HepG2 (cell line): Measurements from ENCODE around the gene AKR1C4. TPM values are rescaled to one million over a fixed set of nuclear protein-coding genes. Genes with fewer than 3 reads are reported as not detected.
A peak's percentile ranks its signal among the peaks of the same experiment; 100 is the strongest.

ENCODE experiments used
- AHDC1 ChIP-seq: sonication (generic); formaldehyde crosslinking; IDR thresholded peaks from 2 replicates; pipeline ENCODE4 v1.5.1; 2020; ENCODE audit warnings: mild to moderate bottlenecking, missing genetic modification reagents, borderline replicate concordance
- ARNT ChIP-seq: fragments of 450-650 bp; IDR thresholded peaks from 2 replicates; pipeline ENCODE4 v1.6.1; 2017
- BORCS8-MEF2B ChIP-seq: sonication (generic); formaldehyde crosslinking; IDR thresholded peaks from 2 replicates; pipeline ENCODE4 v1.8.0; 2022; ENCODE audit warnings: mild to moderate bottlenecking, missing genetic modification reagents
- CHCHD3 ChIP-seq: sonication (generic); formaldehyde crosslinking; IDR thresholded peaks from 2 replicates; pipeline ENCODE4 v1.8.0; 2022; ENCODE audit warnings: mild to moderate bottlenecking, missing genetic modification reagents, moderate library complexity
- DMAP1 ChIP-seq: IDR thresholded peaks from 2 replicates; pipeline ENCODE4 v1.6.1; 2016
- KLF16 ChIP-seq, 2 experiments: sonication (generic) in 1 of 2; formaldehyde crosslinking in 1 of 2; IDR thresholded peaks; 2 replicates each; pipeline versions ENCODE4 v1.6.1 to v1.8.0; 2016 to 2023; ENCODE audit warnings: missing genetic modification reagents in 2 of 2, missing compliant biosample characterization in 1 of 2
- MED8 ChIP-seq: sonication (generic); formaldehyde crosslinking; IDR thresholded peaks from 2 replicates; pipeline ENCODE4 v1.8.1; 2023; ENCODE audit warnings: mild to moderate bottlenecking, missing genetic modification reagents; ENCODE audit not compliant: insufficient replicate concordance
- NAIF1 ChIP-seq: sonication (generic); formaldehyde crosslinking; IDR thresholded peaks from 2 replicates; pipeline ENCODE4 v1.5.0; 2020; ENCODE audit warnings: mild to moderate bottlenecking, missing genetic modification reagents, borderline replicate concordance
- NFKBIZ ChIP-seq: IDR thresholded peaks from 2 replicates; pipeline ENCODE4 v1.6.1; 2018; ENCODE audit warnings: missing genetic modification reagents, missing compliant biosample characterization
- NPAS2 ChIP-seq: sonication (generic); formaldehyde crosslinking; IDR thresholded peaks from 2 replicates; pipeline ENCODE4 v1.8.0; 2022; ENCODE audit warnings: mild to moderate bottlenecking, missing genetic modification reagents, borderline replicate concordance
- POLR2A ChIP-seq, 2 experiments: IDR thresholded peaks; 2 replicates each; pipeline ENCODE4 v1.6.1; 2011; ENCODE audit warnings: low read depth in 2 of 2, low read length in 2 of 2, mild to moderate bottlenecking in 1 of 2, moderate library complexity in 1 of 2; ENCODE audit not compliant: insufficient read depth in 1 of 2
- RBM39 ChIP-seq: fragments of 200-400 bp; formaldehyde crosslinking; IDR thresholded peaks from one replicate; pipeline ENCODE4 v1.6.1; 2018; ENCODE audit warnings: antibody characterized with exemption, mild to moderate bottlenecking, low read depth, low read length; ENCODE audit not compliant: poor library complexity, severe bottlenecking
- SSRP1 ChIP-seq: IDR thresholded peaks from 2 replicates; pipeline ENCODE4 v1.6.1; 2016; ENCODE audit warnings: control low read depth
- ZFP1 ChIP-seq: IDR thresholded peaks from 2 replicates; pipeline ENCODE4 v1.6.1; 2016
- ZMYM4 ChIP-seq: sonication (generic); formaldehyde crosslinking; IDR thresholded peaks from 2 replicates; pipeline ENCODE4 v1.8.1; 2023; ENCODE audit warnings: mild to moderate bottlenecking, missing genetic modification reagents
- ZNF12 ChIP-seq: sonication (generic); formaldehyde crosslinking; IDR thresholded peaks from 2 replicates; pipeline ENCODE4 v1.5.0; 2020; ENCODE audit warnings: missing genetic modification reagents
- ZNF121 ChIP-seq: sonication (generic); formaldehyde crosslinking; IDR thresholded peaks from 2 replicates; pipeline ENCODE4 v1.5.0; 2020; ENCODE audit warnings: mild to moderate bottlenecking, missing genetic modification reagents
- ZNF143 ChIP-seq: sonication (generic); formaldehyde crosslinking; IDR thresholded peaks from 2 replicates; pipeline ENCODE4 v1.4.0; 2020; ENCODE audit warnings: missing genetic modification reagents
- ZNF329 ChIP-seq: sonication (generic); formaldehyde crosslinking; IDR thresholded peaks from 2 replicates; pipeline ENCODE4 v1.9.0; 2021; ENCODE audit warnings: low read depth, mild to moderate bottlenecking, missing genetic modification reagents
- ZNF414 ChIP-seq: sonication (generic); formaldehyde crosslinking; IDR thresholded peaks from 2 replicates; pipeline ENCODE4 v1.5.0; 2020; ENCODE audit warnings: missing genetic modification reagents
- ZNF674 ChIP-seq: sonication (generic); formaldehyde crosslinking; IDR thresholded peaks from 2 replicates; pipeline ENCODE4 v1.5.0; 2020; ENCODE audit warnings: low read depth, mild to moderate bottlenecking, missing genetic modification reagents
- ZNF678 ChIP-seq: sonication (generic); formaldehyde crosslinking; IDR thresholded peaks from 2 replicates; pipeline ENCODE4 v1.4.0; 2020; ENCODE audit warnings: mild to moderate bottlenecking, missing genetic modification reagents
- polyA plus RNA-seq, 8 experiments: library from polyadenylated mRNA; depleted of rRNA in 3 of 8; stranded (reverse) in 7 of 8; unstranded in 1 of 8; fragments of >200 nt; fragmentation: Illumina TruSeq in 4 of 8; extraction: Trizol in 4 of 8; gene quantifications; 2 replicates each; pipeline versions ENCODE4 v1.2.1 to v1.2.3, GENCODE V29; 2011 to 2016; ENCODE audit warnings: low read depth in 4 of 8, missing spikeins in 1 of 8, mixed read lengths in 1 of 8; ENCODE audit not compliant: insufficient read depth in 1 of 8
- total RNA-seq, 5 experiments: library from RNA; depleted of rRNA; stranded (reverse); fragments of >200 nt; fragmentation: Illumina TruSeq; extraction: Trizol; gene quantifications; 2 replicates each; pipeline ENCODE4 v1.2.3, GENCODE V29; 2016; ENCODE audit warnings: low read depth in 1 of 5
- TF ChIP-seq, protein P1 (sequence below): sonication (generic); formaldehyde crosslinking; IDR thresholded peaks from 2 replicates; pipeline ENCODE4 v1.5.0; 2020; ENCODE audit warnings: missing genetic modification reagents
- TF ChIP-seq, protein P2 (sequence below): sonication (generic); formaldehyde crosslinking; IDR thresholded peaks from 2 replicates; pipeline ENCODE4 v1.4.0; 2020; ENCODE audit warnings: mild to moderate bottlenecking, low read depth, missing genetic modification reagents

Gene AKR1C4
- total and polyA plus RNA-seq, 2 of the 13 experiments (the other 11 are each of a cell fraction or from before 2014, with no cell fraction given), result 0.18 to 1.3 TPM

DNA sequence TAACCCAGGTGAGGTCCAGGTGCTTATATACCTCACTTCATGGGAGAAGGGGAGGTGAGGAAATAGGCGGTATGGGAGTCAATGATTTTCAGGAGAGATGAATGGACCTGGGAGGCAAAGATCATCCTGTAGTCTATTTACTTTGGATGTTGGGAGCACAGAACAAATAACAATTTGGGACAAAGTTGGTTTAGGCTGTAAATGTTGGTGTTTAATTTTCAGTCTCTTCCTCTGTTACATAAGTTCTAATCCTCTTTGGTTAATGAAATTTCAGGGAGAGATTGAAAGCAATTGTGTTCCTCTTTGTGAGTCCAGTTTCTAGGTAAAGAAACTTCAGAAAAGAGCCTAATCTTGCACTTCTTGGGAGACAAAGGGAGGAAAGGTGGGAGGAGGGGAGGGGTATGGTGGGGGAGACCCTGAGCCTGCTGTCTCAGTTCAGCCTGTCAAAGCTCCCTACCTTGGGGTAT, 46.9 kb downstream of the AKR1C4 start (continued):
- TF ChIP-seq, protein P1, sequence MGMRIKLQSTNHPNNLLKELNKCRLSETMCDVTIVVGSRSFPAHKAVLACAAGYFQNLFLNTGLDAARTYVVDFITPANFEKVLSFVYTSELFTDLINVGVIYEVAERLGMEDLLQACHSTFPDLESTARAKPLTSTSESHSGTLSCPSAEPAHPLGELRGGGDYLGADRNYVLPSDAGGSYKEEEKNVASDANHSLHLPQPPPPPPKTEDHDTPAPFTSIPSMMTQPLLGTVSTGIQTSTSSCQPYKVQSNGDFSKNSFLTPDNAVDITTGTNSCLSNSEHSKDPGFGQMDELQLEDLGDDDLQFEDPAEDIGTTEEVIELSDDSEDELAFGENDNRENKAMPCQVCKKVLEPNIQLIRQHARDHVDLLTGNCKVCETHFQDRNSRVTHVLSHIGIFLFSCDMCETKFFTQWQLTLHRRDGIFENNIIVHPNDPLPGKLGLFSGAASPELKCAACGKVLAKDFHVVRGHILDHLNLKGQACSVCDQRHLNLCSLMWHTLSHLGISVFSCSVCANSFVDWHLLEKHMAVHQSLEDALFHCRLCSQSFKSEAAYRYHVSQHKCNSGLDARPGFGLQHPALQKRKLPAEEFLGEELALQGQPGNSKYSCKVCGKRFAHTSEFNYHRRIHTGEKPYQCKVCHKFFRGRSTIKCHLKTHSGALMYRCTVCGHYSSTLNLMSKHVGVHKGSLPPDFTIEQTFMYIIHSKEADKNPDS, result no peak
- TF ChIP-seq ZNF414 (CRISPR knock-in tag), result peak; percentile 70; the same call in 1 of the 2 replicates
- no peak for TF ChIP-seq RBM39
- no peak for TF ChIP-seq NPAS2 (CRISPR knock-in tag)
- peak; percentile 97 for TF ChIP-seq ZMYM4 (CRISPR knock-in tag)
- peak; percentile 64 for TF ChIP-seq MED8 (CRISPR knock-in tag)
- no peak for TF ChIP-seq ARNT
- no peak for TF ChIP-seq ZNF121 (CRISPR knock-in tag)
- TF ChIP-seq CHCHD3 (CRISPR knock-in tag), result no peak
- TF ChIP-seq ZNF12 (CRISPR knock-in tag), result peak; percentile 83; the same call in 1 of the 2 replicates
- peak; percentile 71; the same call in 1 of the 2 replicates for TF ChIP-seq SSRP1
- TF ChIP-seq POLR2A (IDR thresholded peaks at IDR 0.05; ENCODE audit: insufficient read depth in 1 of 2, low read depth in 2 of 2, low read length in 2 of 2), result no peak
- TF ChIP-seq BORCS8-MEF2B (CRISPR knock-in tag), result no peak
- no peak for TF ChIP-seq ZNF674 (CRISPR knock-in tag)
- TF ChIP-seq ZNF678 (CRISPR knock-in tag), result no peak
- TF ChIP-seq ZNF329 (CRISPR knock-in tag), result no peak
- TF ChIP-seq, protein P2, sequence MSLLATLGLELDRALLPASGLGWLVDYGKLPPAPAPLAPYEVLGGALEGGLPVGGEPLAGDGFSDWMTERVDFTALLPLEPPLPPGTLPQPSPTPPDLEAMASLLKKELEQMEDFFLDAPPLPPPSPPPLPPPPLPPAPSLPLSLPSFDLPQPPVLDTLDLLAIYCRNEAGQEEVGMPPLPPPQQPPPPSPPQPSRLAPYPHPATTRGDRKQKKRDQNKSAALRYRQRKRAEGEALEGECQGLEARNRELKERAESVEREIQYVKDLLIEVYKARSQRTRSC, result no peak
- no peak for TF ChIP-seq NAIF1 (CRISPR knock-in tag)
- peak in 1 of 2 experiments; percentile 56; a peak in 1 of 4 replicates for TF ChIP-seq KLF16 (CRISPR knock-in tag; IDR thresholded peaks at IDR 0.05)
- TF ChIP-seq DMAP1, result no peak
- peak; percentile 82; the same call in 1 of the 2 replicates for TF ChIP-seq ZFP1 (CRISPR knock-in tag)
- peak; percentile 34; the same call in 1 of the 2 replicates for TF ChIP-seq NFKBIZ (CRISPR knock-in tag)
- no peak for TF ChIP-seq ZNF143 (CRISPR knock-in tag)
- TF ChIP-seq AHDC1 (CRISPR knock-in tag), result peak; percentile 97
